A549 treated with AZD9567 at 1 μM for 4 hours (cell line): Measurements from ENCODE around the gene TOMM6. TPM values are rescaled to one million over a fixed set of nuclear protein-coding genes. Genes with fewer than 3 reads are reported as not detected.

Source experiments
- total RNA-seq: library from RNA; stranded (reverse); fragments of 200-300 nt; extraction: Qiagen RNA extraction; gene quantifications from 5 replicates; pipeline ENCODE4 v1.2.3, GENCODE V29; 2022; ENCODE audit not compliant: insufficient read depth

TOMM6 gene
- total RNA-seq, result 276 to 313 TPM (median 294 TPM) in 5 replicates

GRCh38 chr6:41787219-41787917 is at the start of gene TOMM6:
Gene TOMM6 (plus strand): TSS chr6:41787694. CDS start chr6:41787698, 4 bp downstream.

GRCh38 chr6:41747256-41748101 is 40.0 kb upstream of the TOMM6 start, which contains the start of gene PGC:
Gene PGC (minus strand): TSS chr6:41747397. CDS start chr6:41747334, 63 bp downstream.

GRCh38 chr6:41779788-41780550 is 7.5 kb upstream of the TOMM6 start, which contains the start of gene FRS3:
Gene FRS3 (minus strand): TSS chr6:41779900. CDS start chr6:41776987, 2,913 bp downstream.

GRCh38 chr6:41780551-41781365 is 6.7 kb upstream of the TOMM6 start, which contains the start of gene PRICKLE4:
Gene PRICKLE4 (plus strand): TSS chr6:41780782. CDS start chr6:41783474, 2,692 bp downstream.

Other genes with a start within 250 kb of the TOMM6 start
- gene FOXP4, start 241.3 kb upstream of the TOMM6 start, total RNA-seq, result 23.1 to 26.0 TPM (median 24.0 TPM) in 5 replicates
- gene MDFI, start 149.2 kb upstream of the TOMM6 start, total RNA-seq, result 0.24 to 0.51 TPM (median 0.38 TPM) in 4 of 5 replicates, not detected in the other
- 3.7 to 6.8 TPM (median 6.2 TPM) in 5 replicates for gene TFEB, start 52.1 kb upstream of the TOMM6 start, total RNA-seq
- gene PGC, start 40.3 kb upstream of the TOMM6 start, total RNA-seq, result 0.06 to 0.13 TPM in 2 of 5 replicates, not detected in the others
- gene FRS3, start 7.8 kb upstream of the TOMM6 start, total RNA-seq, result 2.4 to 9.8 TPM (median 3.0 TPM) in 5 replicates
- 0.58 to 1.2 TPM (median 1.1 TPM) in 4 of 5 replicates, not detected in the other for gene PRICKLE4, start 6.9 kb upstream of the TOMM6 start, total RNA-seq
- 0.54 to 1.5 TPM (median 1.3 TPM) in 5 replicates for gene USP49, start 107.7 kb downstream of the TOMM6 start, total RNA-seq
- gene MED20, start 133.4 kb downstream of the TOMM6 start, total RNA-seq, result 12.2 to 13.9 TPM (median 13.5 TPM) in 5 replicates
- gene BYSL, start 133.8 kb downstream of the TOMM6 start, total RNA-seq, result 39.2 to 58.6 TPM (median 44.2 TPM) in 5 replicates
- 103 to 167 TPM (median 146 TPM) in 5 replicates for gene CCND3, start 154.1 kb downstream of the TOMM6 start, total RNA-seq